IMR-90 (cell line): Measurements from ENCODE around the gene RNFT2. TPM values are rescaled to one million over a fixed set of nuclear protein-coding genes. Genes with fewer than 3 reads are reported as not detected.

ENCODE experiments used
- ATAC-seq: fragments of 200-7000 bp; cut with Tn5 transposase; 2 replicates; pipeline ENCODE4 v1.9.1; 2020; ENCODE audit warnings: low read depth, mild to moderate bottlenecking, moderate library complexity
- BruUV-seq: library from RNA; stranded (reverse); fragments of 400-500 nt; replicated peaks from 2 replicates; lab custom pipeline; 2021; lab: Mats Ljungman, UMichigan
- CTCF ChIA-PET: fragments of 300-600 bp; formaldehyde crosslinking; extraction: SDS; loops from one replicate; lab custom pipeline; 2021; ENCODE audit warnings: antibody characterized with exemption; lab: Yijun Ruan, JAX
- POLR2A ChIA-PET: fragments of 300-600 bp; sonication (Branson Sonifier 250); formaldehyde crosslinking; loops from one replicate; lab custom pipeline; 2022; ENCODE audit warnings: antibody characterized with exemption; ENCODE audit not compliant: unreplicated experiment; lab: Charles Lee
- DNase-seq: peaks from one replicate; pipeline ENCODE4 v3.0.0; 2013
- H2AFZ ChIP-seq: replicated peaks from 2 replicates; pipeline ENCODE3; 2013; ENCODE audit warnings: low read length, mild to moderate bottlenecking; ENCODE audit not compliant: poor library complexity
- H2AK5ac ChIP-seq: 2 replicates; pipeline ENCODE4 v1.6.1; 2013; ENCODE audit warnings: low read depth, low read length, inconsistent platforms
- H2AK9ac ChIP-seq: replicated peaks from 2 replicates; pipeline ENCODE3; 2013; ENCODE audit warnings: mild to moderate bottlenecking, low read depth, low read length, moderate library complexity; ENCODE audit not compliant: poor library complexity
- H2BK120ac ChIP-seq: 2 replicates; pipeline ENCODE4 v1.6.1; 2013; ENCODE audit warnings: low read depth, low read length, inconsistent platforms
- H2BK15ac ChIP-seq: 3 replicates; pipeline ENCODE4 v1.6.1; 2013; ENCODE audit warnings: low read depth, low read length, inconsistent platforms
- H2BK20ac ChIP-seq: 2 replicates; pipeline ENCODE4 v1.6.1; 2013; ENCODE audit warnings: low read depth, mild to moderate bottlenecking, inconsistent platforms, low read length, moderate library complexity
- H2BK5ac ChIP-seq: 2 replicates; pipeline ENCODE4 v1.6.1; 2013; ENCODE audit warnings: mild to moderate bottlenecking, low read depth, low read length, inconsistent platforms; ENCODE audit not compliant: poor library complexity, severe bottlenecking
- H3K14ac ChIP-seq: replicated peaks from 2 replicates; pipeline ENCODE4 v1.6.1; 2013; ENCODE audit warnings: low read depth, low read length, inconsistent platforms
- H3K18ac ChIP-seq: 2 replicates; pipeline ENCODE4 v1.6.1; 2013; ENCODE audit warnings: low read depth, low read length, control low read depth
- H3K23ac ChIP-seq: 2 replicates; pipeline ENCODE4 v1.6.1; 2013; ENCODE audit warnings: low read depth, low read length, inconsistent platforms
- H3K27ac ChIP-seq: 2 replicates; pipeline ENCODE4 v1.5.1; 2013; ENCODE audit warnings: mild to moderate bottlenecking, control low read depth, low read length; ENCODE audit not compliant: insufficient read depth
- H3K27me3 ChIP-seq: 2 replicates; pipeline ENCODE4 v1.6.1; 2013; ENCODE audit warnings: low read length; ENCODE audit not compliant: control insufficient read depth, insufficient read depth
- H3K36me3 ChIP-seq: 2 replicates; pipeline ENCODE4 v1.6.1; 2013; ENCODE audit warnings: low read length, mixed read lengths; ENCODE audit not compliant: control insufficient read depth, insufficient read depth
- H3K4ac ChIP-seq: 2 replicates; pipeline ENCODE4 v1.6.1; 2013; ENCODE audit warnings: low read depth, low read length, inconsistent platforms
- H3K4me1 ChIP-seq: 2 replicates; pipeline ENCODE4 v1.6.1; 2013; ENCODE audit warnings: low read length, mixed read lengths; ENCODE audit not compliant: control insufficient read depth, insufficient read depth
- H3K4me2 ChIP-seq: 2 replicates; pipeline ENCODE4 v1.6.1; 2013; ENCODE audit warnings: low read depth, mild to moderate bottlenecking, control low read depth, low read length, moderate library complexity
- H3K4me3 ChIP-seq: 2 replicates; pipeline ENCODE4 v1.5.1; 2013; ENCODE audit warnings: low read depth, mild to moderate bottlenecking, control low read depth, low read length, moderate library complexity; ENCODE audit not compliant: insufficient read depth
- H3K56ac ChIP-seq: 2 replicates; pipeline ENCODE4 v1.6.1; 2013; ENCODE audit warnings: low read length, inconsistent platforms; ENCODE audit not compliant: insufficient read depth; ENCODE audit errors: extremely low read depth
- H3K79me1 ChIP-seq, 2 experiments: 2 replicates each; pipeline ENCODE4 v1.6.1; 2013; ENCODE audit warnings: low read length in 2 of 2, inconsistent platforms in 1 of 2, low read depth in 1 of 2
- H3K9ac ChIP-seq: 2 replicates; pipeline ENCODE4 v1.6.1; 2013; ENCODE audit warnings: low read depth, low read length, control low read depth
- H3K9me1 ChIP-seq: 2 replicates; pipeline ENCODE4 v1.6.1; 2013; ENCODE audit warnings: low read length, inconsistent platforms; ENCODE audit not compliant: insufficient read depth
- H3K9me3 ChIP-seq: 2 replicates; pipeline ENCODE4 v1.6.1; 2013; ENCODE audit warnings: low read length; ENCODE audit not compliant: control insufficient read depth, insufficient read depth
- H4K20me1 ChIP-seq: 2 replicates; pipeline ENCODE4 v1.6.1; 2013; ENCODE audit warnings: low read length, inconsistent platforms; ENCODE audit not compliant: insufficient read depth
- H4K5ac ChIP-seq: 2 replicates; pipeline ENCODE4 v1.6.1; 2013; ENCODE audit warnings: mild to moderate bottlenecking, low read depth, low read length, control low read depth
- H4K8ac ChIP-seq, 2 experiments: 2 replicates each; pipeline ENCODE4 v1.6.1; 2013; ENCODE audit warnings: low read depth in 2 of 2, low read length in 2 of 2, control low read depth in 1 of 2, inconsistent platforms in 1 of 2
- H4K91ac ChIP-seq: 2 replicates; pipeline ENCODE4 v1.6.1; 2013; ENCODE audit warnings: low read depth, low read length, inconsistent platforms; ENCODE audit not compliant: insufficient read depth
- BHLHE40 ChIP-seq: fragments of 150-350 bp; IDR thresholded peaks from 2 replicates; pipeline ENCODE4 v1.6.1; 2016; ENCODE audit warnings: mild to moderate bottlenecking, low read depth, low read length
- CEBPB ChIP-seq: IDR thresholded peaks from 2 replicates; pipeline ENCODE4 v1.6.1; 2012; ENCODE audit warnings: low read depth, low read length, improper control_type of control experiment
- CHD1 ChIP-seq: IDR thresholded peaks from 2 replicates; pipeline ENCODE4 v1.6.1; 2012; ENCODE audit warnings: low read depth, low read length, improper control_type of control experiment
- FOS ChIP-seq: fragments of 150-350 bp; IDR thresholded peaks from 2 replicates; pipeline ENCODE4 v1.6.1; 2016; ENCODE audit warnings: low read depth, low read length
- NFE2L2 ChIP-seq: fragments of 150-350 bp; IDR thresholded peaks from 2 replicates; pipeline ENCODE4 v1.6.1; 2016; ENCODE audit warnings: low read depth, mild to moderate bottlenecking, low read length
- POLR2A ChIP-seq: IDR thresholded peaks from 2 replicates; pipeline ENCODE4 v1.6.1; 2012; ENCODE audit warnings: mild to moderate bottlenecking, low read depth, low read length
- RCOR1 ChIP-seq: IDR thresholded peaks from 2 replicates; pipeline ENCODE4 v1.6.1; 2012; ENCODE audit warnings: mild to moderate bottlenecking, low read length, improper control_type of control experiment; ENCODE audit not compliant: insufficient replicate concordance
- RFX5 ChIP-seq: IDR thresholded peaks from 2 replicates; pipeline ENCODE4 v1.8.0; 2012; ENCODE audit warnings: low read depth, mild to moderate bottlenecking, low read length, moderate library complexity
- SMC3 ChIP-seq: fragments of 150-350 bp; IDR thresholded peaks from 2 replicates; pipeline ENCODE4 v1.6.1; 2016; ENCODE audit warnings: low read depth, mild to moderate bottlenecking, antibody characterized with exemption, low read length, moderate library complexity
- WGBS, 2 experiments: methylation state at CpG; one replicate each; pipeline versions ENCODE4 v1.1.5 to v1.1.7; 2013; ENCODE audit warnings: missing lambda C conversion rate in 2 of 2; ENCODE audit not compliant: insufficient read length in 1 of 2; ENCODE audit errors: extremely low coverage in 2 of 2; 5-methylcytosine and 5-hydroxymethylcytosine counted together
- dilution Hi-C: fragments of 300-500 bp; cut with HindIII; formaldehyde crosslinking; loops from one replicate; pipeline ENCODE4 v1.14.3; 2018; ENCODE audit warnings: low sequenced_read_pairs; ENCODE audit not compliant: unreplicated experiment
- in situ Hi-C: fragments of 300-500 bp; cut with MboI; formaldehyde crosslinking; loops from 3 replicates; pipeline ENCODE4 v1.14.3; 2019; ENCODE audit warnings: low sequenced_read_pairs, inconsistent platforms, mixed read lengths
- intact Hi-C: fragments of 100-400 bp; cut with micrococcal nuclease; formaldehyde crosslinking; loops from 2 replicates; pipeline ENCODE4 v1.10.0; 2022
- polyA plus RNA-seq, 3 experiments: library from polyadenylated mRNA; depleted of rRNA; stranded (reverse); fragments of >200 nt; gene quantifications; 2 replicates each; pipeline ENCODE4 v1.2.3, GENCODE V29; 2012; ENCODE audit warnings: low replicate concordance in 1 of 3
- total RNA-seq: library from RNA; depleted of rRNA; stranded (reverse); fragments of >200 nt; gene quantifications from 2 replicates; pipeline ENCODE4 v1.2.3, GENCODE V29; 2012

RNFT2 gene
- total and polyA plus RNA-seq, 2 of the 4 experiments (the other 2 are of a cell fraction): 1.6 to 2.3 TPM

DNA sequence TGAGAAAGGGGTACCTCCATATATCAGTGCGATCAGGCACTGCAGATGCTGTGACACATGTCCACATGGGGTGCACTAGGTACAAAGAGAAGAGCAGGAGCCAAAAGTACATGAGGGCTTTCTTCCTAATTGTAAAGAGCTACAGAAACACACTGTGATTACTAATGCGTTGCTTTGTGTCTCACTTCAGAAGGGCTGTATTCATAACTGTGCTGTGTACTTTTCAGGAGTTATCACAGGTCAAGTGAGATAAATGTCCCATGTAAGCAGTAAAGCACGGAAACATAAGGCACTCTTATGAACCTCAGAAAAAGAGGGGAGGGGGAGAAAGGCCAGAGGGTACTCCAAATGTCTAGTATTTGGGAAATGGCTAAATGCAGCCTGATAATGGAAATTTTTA lies 10.9 kb upstream of the RNFT2 start:
- Histone ChIP-seq H3K36me3 (peaks cover 2% of the 10 kb centered on the region; the same call in 1 of the 2 replicates), H2BK15ac (no peak overlapping the region), H4K5ac (no peak overlapping the region), H3K4me2 (no peak overlapping the region), H3K9me1 (peaks cover 15% of the 10 kb centered on the region), H3K56ac (no peak overlapping the region), H4K8ac (no peak overlapping the region), H3K18ac (no peak overlapping the region), H4K20me1 (peaks cover 20% of the 10 kb centered on the region; the same call in 1 of the 2 replicates), H2BK20ac (no peak overlapping the region), H2BK5ac (no peak overlapping the region), H3K4me3 (no peak overlapping the region), H2AK9ac (no peak overlapping the region), H3K27me3 (no peaks in the 10 kb centered on the region), H4K91ac (no peak overlapping the region), H2AK5ac (no peak overlapping the region), H3K9me3 (no peaks in the 10 kb centered on the region), H3K9ac (no peak overlapping the region), H3K14ac (no peak overlapping the region), H3K79me1 (peaks cover 39 to 46% of the 10 kb centered on the region in 2 experiments), H3K4ac (no peak overlapping the region), H2BK120ac (no peak overlapping the region), H3K4me1 (no peaks in the 10 kb centered on the region), H3K27ac (no peak overlapping the region), H3K23ac (no peak overlapping the region), H2AFZ (no peak overlapping the region)
- dilution Hi-C loops (no loop called here), intact Hi-C loops (no loop called here), in situ Hi-C loops (no loop called here)
- no TSS peak for BruUV-seq
- WGBS, 2 experiments: 80% methylated on average over 1 of the region's 3 CpGs; no CpG with 5 or more reads in 1 of the 2 experiments
- CTCF ChIA-PET: interaction anchor here (1.1 to 1.3 kb wide), 2 partner anchors 12 to 19 kb away, joined by 3 to 4 read pairs; no protein-coding TSS in a partner anchor
- TF ChIP-seq SMC3 (no peak), RFX5 (no peak), CHD1 (no peak), BHLHE40 (no peak), CEBPB (no peak), FOS (no peak), RCOR1 (no peak), POLR2A (no peak), NFE2L2 (no peak)
- POLR2A ChIA-PET: no interaction called here
- ATAC-seq (no peak), DNase-seq (no peak)
